Astrocyte (in vitro differentiated cells and primary cell): ENCODE data around the gene CALD1.

Experiments
- EZH2 ChIP-seq: IDR thresholded peaks from 2 replicates; pipeline ENCODE4 v1.6.1; 2012; ENCODE audit warnings: mild to moderate bottlenecking, low read length, inconsistent platforms; ENCODE audit not compliant: insufficient read depth
- TF ChIP-seq, protein P1 (sequence below): IDR thresholded peaks from 2 replicates; pipeline ENCODE4 v1.5.1; 2011; ENCODE audit warnings: low read depth, mild to moderate bottlenecking, inconsistent platforms, low read length, moderate library complexity; ENCODE audit not compliant: insufficient read depth

GRCh38 chr7:134968110-134968509 lies 188.7 kb downstream of the CALD1 start:
- TF ChIP-seq, protein P1, sequence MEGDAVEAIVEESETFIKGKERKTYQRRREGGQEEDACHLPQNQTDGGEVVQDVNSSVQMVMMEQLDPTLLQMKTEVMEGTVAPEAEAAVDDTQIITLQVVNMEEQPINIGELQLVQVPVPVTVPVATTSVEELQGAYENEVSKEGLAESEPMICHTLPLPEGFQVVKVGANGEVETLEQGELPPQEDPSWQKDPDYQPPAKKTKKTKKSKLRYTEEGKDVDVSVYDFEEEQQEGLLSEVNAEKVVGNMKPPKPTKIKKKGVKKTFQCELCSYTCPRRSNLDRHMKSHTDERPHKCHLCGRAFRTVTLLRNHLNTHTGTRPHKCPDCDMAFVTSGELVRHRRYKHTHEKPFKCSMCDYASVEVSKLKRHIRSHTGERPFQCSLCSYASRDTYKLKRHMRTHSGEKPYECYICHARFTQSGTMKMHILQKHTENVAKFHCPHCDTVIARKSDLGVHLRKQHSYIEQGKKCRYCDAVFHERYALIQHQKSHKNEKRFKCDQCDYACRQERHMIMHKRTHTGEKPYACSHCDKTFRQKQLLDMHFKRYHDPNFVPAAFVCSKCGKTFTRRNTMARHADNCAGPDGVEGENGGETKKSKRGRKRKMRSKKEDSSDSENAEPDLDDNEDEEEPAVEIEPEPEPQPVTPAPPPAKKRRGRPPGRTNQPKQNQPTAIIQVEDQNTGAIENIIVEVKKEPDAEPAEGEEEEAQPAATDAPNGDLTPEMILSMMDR: no peak
- TF ChIP-seq EZH2: no peak
